K562 (cell line): ENCODE measurements around the gene LMO2. TPM values are rescaled to one million over a fixed set of nuclear protein-coding genes. Genes with fewer than 3 reads are reported as not detected.

Experiments used
- EP300 ChIP-seq: IDR thresholded peaks from 2 replicates; pipeline ENCODE4 v1.6.1; 2012; ENCODE audit warnings: low read length, improper control_type of control experiment
- ZNF23 ChIP-seq: fragments of 250-450 bp; sonication (Bioruptor Pico); IDR thresholded peaks from 2 replicates; pipeline ENCODE4 v1.4.0; 2020; ENCODE audit warnings: mild to moderate bottlenecking
- polyA plus RNA-seq, 8 experiments: library from polyadenylated mRNA; depleted of rRNA in 4 of 8; stranded (reverse) in 5 of 8; unstranded in 3 of 8; fragments of >200 nt; fragmentation: Nextera tagmentation in 2 of 8; fragmentation: Illumina TruSeq in 1 of 8; extraction: Ambion mirVana in 2 of 8; extraction: Trizol in 1 of 8; gene quantifications; 2 replicates each; pipeline versions ENCODE4 v1.2.1 to v1.2.3, GENCODE V29; 2011 to 2014; ENCODE audit warnings: inconsistent platforms in 1 of 8, missing spikeins in 1 of 8
- total RNA-seq, 7 experiments: library from RNA; depleted of rRNA in 6 of 7; stranded (reverse); fragments of >200 nt in 6 of 7; fragmentation: Illumina TruSeq in 2 of 7; extraction: Trizol in 2 of 7; gene quantifications; 2 replicates each; pipeline versions ENCODE4 v1.2.1 to v1.2.3, GENCODE V29; 2011 to 2021; ENCODE audit warnings: low replicate concordance in 1 of 7
- TF ChIP-seq, protein P1 (sequence below): fragments of 200-600 bp; sonication (generic); IDR thresholded peaks from one replicate; pipeline ENCODE4 v1.6.1; 2012; ENCODE audit warnings: mild to moderate bottlenecking, low read depth, low read length, inconsistent platforms

Gene LMO2
- total and polyA plus RNA-seq, 9 of the 15 experiments (the other 6 are each of a cell fraction or from before 2014, with no cell fraction given) = 6.9 to 126 (median 91.5) TPM

DNA sequence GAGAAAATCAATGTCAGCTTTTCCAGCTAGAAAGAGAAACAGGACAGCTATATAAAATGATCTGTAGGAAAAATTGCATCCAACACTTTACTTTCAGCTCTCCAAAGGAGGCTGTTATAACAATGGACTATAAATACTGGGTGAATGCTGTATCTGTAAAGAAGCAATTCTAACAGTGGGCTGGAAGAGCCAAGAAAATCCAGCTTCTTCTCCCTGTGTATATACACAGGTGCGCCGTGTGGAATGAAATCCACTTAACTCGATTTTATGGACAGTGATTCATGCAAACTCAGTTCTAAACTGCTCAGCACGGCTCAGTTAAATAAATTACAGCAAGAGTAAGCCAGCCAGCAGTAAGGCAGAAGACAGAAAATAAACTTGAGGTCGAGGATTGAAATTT is 32.5 kb upstream of the LMO2 start (continued):
- TF ChIP-seq, protein P1, sequence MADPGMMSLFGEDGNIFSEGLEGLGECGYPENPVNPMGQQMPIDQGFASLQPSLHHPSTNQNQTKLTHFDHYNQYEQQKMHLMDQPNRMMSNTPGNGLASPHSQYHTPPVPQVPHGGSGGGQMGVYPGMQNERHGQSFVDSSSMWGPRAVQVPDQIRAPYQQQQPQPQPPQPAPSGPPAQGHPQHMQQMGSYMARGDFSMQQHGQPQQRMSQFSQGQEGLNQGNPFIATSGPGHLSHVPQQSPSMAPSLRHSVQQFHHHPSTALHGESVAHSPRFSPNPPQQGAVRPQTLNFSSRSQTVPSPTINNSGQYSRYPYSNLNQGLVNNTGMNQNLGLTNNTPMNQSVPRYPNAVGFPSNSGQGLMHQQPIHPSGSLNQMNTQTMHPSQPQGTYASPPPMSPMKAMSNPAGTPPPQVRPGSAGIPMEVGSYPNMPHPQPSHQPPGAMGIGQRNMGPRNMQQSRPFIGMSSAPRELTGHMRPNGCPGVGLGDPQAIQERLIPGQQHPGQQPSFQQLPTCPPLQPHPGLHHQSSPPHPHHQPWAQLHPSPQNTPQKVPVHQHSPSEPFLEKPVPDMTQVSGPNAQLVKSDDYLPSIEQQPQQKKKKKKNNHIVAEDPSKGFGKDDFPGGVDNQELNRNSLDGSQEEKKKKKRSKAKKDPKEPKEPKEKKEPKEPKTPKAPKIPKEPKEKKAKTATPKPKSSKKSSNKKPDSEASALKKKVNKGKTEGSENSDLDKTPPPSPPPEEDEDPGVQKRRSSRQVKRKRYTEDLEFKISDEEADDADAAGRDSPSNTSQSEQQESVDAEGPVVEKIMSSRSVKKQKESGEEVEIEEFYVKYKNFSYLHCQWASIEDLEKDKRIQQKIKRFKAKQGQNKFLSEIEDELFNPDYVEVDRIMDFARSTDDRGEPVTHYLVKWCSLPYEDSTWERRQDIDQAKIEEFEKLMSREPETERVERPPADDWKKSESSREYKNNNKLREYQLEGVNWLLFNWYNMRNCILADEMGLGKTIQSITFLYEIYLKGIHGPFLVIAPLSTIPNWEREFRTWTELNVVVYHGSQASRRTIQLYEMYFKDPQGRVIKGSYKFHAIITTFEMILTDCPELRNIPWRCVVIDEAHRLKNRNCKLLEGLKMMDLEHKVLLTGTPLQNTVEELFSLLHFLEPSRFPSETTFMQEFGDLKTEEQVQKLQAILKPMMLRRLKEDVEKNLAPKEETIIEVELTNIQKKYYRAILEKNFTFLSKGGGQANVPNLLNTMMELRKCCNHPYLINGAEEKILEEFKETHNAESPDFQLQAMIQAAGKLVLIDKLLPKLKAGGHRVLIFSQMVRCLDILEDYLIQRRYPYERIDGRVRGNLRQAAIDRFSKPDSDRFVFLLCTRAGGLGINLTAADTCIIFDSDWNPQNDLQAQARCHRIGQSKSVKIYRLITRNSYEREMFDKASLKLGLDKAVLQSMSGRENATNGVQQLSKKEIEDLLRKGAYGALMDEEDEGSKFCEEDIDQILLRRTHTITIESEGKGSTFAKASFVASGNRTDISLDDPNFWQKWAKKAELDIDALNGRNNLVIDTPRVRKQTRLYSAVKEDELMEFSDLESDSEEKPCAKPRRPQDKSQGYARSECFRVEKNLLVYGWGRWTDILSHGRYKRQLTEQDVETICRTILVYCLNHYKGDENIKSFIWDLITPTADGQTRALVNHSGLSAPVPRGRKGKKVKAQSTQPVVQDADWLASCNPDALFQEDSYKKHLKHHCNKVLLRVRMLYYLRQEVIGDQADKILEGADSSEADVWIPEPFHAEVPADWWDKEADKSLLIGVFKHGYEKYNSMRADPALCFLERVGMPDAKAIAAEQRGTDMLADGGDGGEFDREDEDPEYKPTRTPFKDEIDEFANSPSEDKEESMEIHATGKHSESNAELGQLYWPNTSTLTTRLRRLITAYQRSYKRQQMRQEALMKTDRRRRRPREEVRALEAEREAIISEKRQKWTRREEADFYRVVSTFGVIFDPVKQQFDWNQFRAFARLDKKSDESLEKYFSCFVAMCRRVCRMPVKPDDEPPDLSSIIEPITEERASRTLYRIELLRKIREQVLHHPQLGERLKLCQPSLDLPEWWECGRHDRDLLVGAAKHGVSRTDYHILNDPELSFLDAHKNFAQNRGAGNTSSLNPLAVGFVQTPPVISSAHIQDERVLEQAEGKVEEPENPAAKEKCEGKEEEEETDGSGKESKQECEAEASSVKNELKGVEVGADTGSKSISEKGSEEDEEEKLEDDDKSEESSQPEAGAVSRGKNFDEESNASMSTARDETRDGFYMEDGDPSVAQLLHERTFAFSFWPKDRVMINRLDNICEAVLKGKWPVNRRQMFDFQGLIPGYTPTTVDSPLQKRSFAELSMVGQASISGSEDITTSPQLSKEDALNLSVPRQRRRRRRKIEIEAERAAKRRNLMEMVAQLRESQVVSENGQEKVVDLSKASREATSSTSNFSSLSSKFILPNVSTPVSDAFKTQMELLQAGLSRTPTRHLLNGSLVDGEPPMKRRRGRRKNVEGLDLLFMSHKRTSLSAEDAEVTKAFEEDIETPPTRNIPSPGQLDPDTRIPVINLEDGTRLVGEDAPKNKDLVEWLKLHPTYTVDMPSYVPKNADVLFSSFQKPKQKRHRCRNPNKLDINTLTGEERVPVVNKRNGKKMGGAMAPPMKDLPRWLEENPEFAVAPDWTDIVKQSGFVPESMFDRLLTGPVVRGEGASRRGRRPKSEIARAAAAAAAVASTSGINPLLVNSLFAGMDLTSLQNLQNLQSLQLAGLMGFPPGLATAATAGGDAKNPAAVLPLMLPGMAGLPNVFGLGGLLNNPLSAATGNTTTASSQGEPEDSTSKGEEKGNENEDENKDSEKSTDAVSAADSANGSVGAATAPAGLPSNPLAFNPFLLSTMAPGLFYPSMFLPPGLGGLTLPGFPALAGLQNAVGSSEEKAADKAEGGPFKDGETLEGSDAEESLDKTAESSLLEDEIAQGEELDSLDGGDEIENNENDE = no peak
- TF ChIP-seq ZNF23 (CRISPR knock-in tag) (no peak), EP300 (no peak)
